ENCODE results near the gene PTPN3. TPM values are rescaled to one million over a fixed set of nuclear protein-coding genes. Genes with fewer than 3 reads are reported as not detected.

Gene PTPN3
- total and polyA plus RNA-seq, 10 of the 15 experiments (the other 5 are each of a cell fraction or from before 2014, with no cell fraction given) = 0.18 to 1.3 (median 0.39) TPM

DNA sequence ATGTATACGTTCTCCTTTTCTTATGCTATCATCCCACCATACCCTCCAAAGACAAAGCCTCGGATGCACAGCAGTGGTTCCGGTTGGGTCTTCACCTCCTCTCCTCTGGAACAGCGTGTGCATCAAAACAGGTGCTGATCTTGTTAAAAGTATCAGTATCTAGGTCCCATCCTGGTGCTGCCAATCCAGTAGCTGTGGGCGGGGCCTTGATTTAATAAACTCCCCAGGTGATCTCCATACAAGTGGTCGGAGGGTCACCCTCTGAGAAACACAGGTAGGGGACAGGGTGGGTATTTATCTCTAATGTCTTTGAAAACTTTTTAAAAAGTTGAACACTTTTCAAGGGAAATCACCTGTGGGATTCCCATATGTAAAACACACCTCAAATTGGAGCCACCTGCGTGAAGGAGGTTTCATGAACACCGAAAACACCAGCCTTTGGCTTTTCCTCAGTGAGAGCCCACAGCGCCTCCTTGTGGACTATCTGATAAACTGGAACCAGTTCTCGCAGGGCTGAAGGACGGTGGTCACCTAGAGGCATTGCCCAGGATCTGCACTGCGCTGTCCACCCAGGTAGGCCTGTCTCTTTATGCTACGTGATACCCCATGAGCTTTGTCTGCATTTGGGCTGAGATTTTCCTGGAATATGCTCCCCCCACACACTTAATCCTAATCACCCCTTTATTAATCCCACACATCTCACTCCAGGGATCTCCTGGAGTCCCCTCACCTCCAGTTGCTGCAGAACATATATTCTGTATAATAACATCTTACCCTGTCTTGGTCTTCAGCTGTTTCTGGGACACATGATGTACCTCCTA, 96.7 kb downstream of the PTPN3 start (continued):
- TF ChIP-seq ZNF217 (IDR thresholded peaks at IDR 0.05) (no peak), GABPA (IDR thresholded peaks at IDR 0.05; ENCODE audit: low read depth) (no peak), HDAC6 (IDR thresholded peaks at IDR 0.05; ENCODE audit: unreplicated experiment) (no peak), CHD4 (IDR thresholded peaks at IDR 0.05) (no peak), KLF5 (IDR thresholded peaks at IDR 0.05; ENCODE audit: partially characterized antibody) (no peak), JUNB (IDR thresholded peaks at IDR 0.05) (no peak), BMI1 (IDR thresholded peaks at IDR 0.05; ENCODE audit: borderline replicate concordance) (no peak), SPI1 (IDR thresholded peaks at IDR 0.05; ENCODE audit: borderline replicate concordance, insufficient read depth, low read depth, low read length) (no peak), NFIC (IDR thresholded peaks at IDR 0.05; ENCODE audit: low read depth, low read length) (no peak), RAD51 (IDR thresholded peaks at IDR 0.05) (no peak), POLR2AphosphoS5 (IDR thresholded peaks at IDR 0.05; ENCODE audit: low read length) (no peak)
- TF ChIP-seq, protein P1, sequence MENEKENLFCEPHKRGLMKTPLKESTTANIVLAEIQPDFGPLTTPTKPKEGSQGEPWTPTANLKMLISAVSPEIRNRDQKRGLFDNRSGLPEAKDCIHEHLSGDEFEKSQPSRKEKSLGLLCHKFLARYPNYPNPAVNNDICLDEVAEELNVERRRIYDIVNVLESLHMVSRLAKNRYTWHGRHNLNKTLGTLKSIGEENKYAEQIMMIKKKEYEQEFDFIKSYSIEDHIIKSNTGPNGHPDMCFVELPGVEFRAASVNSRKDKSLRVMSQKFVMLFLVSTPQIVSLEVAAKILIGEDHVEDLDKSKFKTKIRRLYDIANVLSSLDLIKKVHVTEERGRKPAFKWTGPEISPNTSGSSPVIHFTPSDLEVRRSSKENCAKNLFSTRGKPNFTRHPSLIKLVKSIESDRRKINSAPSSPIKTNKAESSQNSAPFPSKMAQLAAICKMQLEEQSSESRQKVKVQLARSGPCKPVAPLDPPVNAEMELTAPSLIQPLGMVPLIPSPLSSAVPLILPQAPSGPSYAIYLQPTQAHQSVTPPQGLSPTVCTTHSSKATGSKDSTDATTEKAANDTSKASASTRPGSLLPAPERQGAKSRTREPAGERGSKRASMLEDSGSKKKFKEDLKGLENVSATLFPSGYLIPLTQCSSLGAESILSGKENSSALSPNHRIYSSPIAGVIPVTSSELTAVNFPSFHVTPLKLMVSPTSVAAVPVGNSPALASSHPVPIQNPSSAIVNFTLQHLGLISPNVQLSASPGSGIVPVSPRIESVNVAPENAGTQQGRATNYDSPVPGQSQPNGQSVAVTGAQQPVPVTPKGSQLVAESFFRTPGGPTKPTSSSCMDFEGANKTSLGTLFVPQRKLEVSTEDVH (IDR thresholded peaks at IDR 0.05; ENCODE audit: low read depth, partially characterized antibody) = no peak
- TF ChIP-seq, protein P2, sequence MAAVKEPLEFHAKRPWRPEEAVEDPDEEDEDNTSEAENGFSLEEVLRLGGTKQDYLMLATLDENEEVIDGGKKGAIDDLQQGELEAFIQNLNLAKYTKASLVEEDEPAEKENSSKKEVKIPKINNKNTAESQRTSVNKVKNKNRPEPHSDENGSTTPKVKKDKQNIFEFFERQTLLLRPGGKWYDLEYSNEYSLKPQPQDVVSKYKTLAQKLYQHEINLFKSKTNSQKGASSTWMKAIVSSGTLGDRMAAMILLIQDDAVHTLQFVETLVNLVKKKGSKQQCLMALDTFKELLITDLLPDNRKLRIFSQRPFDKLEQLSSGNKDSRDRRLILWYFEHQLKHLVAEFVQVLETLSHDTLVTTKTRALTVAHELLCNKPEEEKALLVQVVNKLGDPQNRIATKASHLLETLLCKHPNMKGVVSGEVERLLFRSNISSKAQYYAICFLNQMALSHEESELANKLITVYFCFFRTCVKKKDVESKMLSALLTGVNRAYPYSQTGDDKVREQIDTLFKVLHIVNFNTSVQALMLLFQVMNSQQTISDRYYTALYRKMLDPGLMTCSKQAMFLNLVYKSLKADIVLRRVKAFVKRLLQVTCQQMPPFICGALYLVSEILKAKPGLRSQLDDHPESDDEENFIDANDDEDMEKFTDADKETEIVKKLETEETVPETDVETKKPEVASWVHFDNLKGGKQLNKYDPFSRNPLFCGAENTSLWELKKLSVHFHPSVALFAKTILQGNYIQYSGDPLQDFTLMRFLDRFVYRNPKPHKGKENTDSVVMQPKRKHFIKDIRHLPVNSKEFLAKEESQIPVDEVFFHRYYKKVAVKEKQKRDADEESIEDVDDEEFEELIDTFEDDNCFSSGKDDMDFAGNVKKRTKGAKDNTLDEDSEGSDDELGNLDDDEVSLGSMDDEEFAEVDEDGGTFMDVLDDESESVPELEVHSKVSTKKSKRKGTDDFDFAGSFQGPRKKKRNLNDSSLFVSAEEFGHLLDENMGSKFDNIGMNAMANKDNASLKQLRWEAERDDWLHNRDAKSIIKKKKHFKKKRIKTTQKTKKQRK (IDR thresholded peaks at IDR 0.05; ENCODE audit: low read depth, low read length) = no peak
- TF ChIP-seq, protein P3, sequence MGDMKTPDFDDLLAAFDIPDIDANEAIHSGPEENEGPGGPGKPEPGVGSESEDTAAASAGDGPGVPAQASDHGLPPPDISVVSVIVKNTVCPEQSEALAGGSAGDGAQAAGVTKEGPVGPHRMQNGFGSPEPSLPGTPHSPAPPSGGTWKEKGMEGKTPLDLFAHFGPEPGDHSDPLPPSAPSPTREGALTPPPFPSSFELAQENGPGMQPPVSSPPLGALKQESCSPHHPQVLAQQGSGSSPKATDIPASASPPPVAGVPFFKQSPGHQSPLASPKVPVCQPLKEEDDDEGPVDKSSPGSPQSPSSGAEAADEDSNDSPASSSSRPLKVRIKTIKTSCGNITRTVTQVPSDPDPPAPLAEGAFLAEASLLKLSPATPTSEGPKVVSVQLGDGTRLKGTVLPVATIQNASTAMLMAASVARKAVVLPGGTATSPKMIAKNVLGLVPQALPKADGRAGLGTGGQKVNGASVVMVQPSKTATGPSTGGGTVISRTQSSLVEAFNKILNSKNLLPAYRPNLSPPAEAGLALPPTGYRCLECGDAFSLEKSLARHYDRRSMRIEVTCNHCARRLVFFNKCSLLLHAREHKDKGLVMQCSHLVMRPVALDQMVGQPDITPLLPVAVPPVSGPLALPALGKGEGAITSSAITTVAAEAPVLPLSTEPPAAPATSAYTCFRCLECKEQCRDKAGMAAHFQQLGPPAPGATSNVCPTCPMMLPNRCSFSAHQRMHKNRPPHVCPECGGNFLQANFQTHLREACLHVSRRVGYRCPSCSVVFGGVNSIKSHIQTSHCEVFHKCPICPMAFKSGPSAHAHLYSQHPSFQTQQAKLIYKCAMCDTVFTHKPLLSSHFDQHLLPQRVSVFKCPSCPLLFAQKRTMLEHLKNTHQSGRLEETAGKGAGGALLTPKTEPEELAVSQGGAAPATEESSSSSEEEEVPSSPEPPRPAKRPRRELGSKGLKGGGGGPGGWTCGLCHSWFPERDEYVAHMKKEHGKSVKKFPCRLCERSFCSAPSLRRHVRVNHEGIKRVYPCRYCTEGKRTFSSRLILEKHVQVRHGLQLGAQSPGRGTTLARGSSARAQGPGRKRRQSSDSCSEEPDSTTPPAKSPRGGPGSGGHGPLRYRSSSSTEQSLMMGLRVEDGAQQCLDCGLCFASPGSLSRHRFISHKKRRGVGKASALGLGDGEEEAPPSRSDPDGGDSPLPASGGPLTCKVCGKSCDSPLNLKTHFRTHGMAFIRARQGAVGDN (IDR thresholded peaks at IDR 0.05) = no peak
- TF ChIP-seq, protein P4, sequence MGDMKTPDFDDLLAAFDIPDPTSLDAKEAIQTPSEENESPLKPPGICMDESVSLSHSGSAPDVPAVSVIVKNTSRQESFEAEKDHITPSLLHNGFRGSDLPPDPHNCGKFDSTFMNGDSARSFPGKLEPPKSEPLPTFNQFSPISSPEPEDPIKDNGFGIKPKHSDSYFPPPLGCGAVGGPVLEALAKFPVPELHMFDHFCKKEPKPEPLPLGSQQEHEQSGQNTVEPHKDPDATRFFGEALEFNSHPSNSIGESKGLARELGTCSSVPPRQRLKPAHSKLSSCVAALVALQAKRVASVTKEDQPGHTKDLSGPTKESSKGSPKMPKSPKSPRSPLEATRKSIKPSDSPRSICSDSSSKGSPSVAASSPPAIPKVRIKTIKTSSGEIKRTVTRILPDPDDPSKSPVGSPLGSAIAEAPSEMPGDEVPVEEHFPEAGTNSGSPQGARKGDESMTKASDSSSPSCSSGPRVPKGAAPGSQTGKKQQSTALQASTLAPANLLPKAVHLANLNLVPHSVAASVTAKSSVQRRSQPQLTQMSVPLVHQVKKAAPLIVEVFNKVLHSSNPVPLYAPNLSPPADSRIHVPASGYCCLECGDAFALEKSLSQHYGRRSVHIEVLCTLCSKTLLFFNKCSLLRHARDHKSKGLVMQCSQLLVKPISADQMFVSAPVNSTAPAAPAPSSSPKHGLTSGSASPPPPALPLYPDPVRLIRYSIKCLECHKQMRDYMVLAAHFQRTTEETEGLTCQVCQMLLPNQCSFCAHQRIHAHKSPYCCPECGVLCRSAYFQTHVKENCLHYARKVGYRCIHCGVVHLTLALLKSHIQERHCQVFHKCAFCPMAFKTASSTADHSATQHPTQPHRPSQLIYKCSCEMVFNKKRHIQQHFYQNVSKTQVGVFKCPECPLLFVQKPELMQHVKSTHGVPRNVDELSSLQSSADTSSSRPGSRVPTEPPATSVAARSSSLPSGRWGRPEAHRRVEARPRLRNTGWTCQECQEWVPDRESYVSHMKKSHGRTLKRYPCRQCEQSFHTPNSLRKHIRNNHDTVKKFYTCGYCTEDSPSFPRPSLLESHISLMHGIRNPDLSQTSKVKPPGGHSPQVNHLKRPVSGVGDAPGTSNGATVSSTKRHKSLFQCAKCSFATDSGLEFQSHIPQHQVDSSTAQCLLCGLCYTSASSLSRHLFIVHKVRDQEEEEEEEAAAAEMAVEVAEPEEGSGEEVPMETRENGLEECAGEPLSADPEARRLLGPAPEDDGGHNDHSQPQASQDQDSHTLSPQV (IDR thresholded peaks at IDR 0.05) = no peak

All from GM12878 (cell line).